NCI-H446 (cell line): ENCODE data around the gene PTGER3.
"Not testable (repeated sequence)": the region's sequence is repeated elsewhere in the genome, so short reads cannot be mapped to it uniquely, and the experiment has no call there.

ENCODE experiments used
- DNase-seq, 2 experiments: peaks; one replicate each; lab custom pipeline; 2025; lab: John Stamatoyannopoulos, UW

PTGER3 gene

GRCh38 chr1:70947835-70948234 is 99.8 kb downstream of the PTGER3 start:
- DNase-seq, result no peak

- DNase-seq, result no peak
Measured at GRCh38 chr1:70945676-70946075, 101.9 kb downstream of the PTGER3 start.

- DNase-seq, result no peak
Measured at GRCh38 chr1:70945251-70945650, 102.4 kb downstream of the PTGER3 start.

DNA sequence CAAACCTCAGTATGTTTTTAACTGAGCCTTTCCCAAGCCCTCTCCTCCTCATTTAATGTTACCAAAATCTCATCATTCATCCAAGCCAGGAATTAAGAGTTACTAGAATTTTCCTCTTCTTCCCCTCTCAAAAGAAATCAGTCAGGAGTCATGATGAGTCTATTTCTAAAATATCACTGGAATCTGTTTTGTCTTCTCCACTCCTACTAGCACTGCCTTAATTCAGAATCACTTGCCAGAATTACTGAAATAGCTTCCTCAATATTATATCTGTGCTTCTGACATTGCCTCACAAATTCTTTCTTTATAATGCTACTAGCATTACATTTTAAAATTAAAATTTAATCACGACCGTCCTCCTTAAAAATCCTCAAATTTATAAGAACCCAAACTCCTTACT is 106.1 kb downstream of the PTGER3 start:
- DNase-seq, result no peak

DNA sequence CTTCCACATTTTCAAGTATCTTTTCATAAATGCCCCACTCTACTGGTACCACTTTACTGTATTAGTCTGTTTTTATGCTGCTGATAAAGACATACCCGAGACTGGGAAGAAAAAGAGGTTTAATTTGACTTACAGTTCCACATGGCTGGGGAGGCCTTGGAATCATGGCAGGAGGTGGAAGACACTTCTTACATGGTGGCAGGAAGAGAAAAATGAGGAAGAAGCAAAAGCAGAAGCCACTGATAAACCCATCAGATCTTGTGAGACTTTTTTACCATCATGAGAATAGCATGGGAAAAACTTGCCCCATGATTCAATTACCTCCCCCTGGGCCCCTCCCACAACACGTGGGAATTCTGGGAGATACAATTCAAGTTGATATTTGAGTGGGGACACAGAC is 107.2 kb downstream of the PTGER3 start:
- DNase-seq, result not testable (repeated sequence)

DNA sequence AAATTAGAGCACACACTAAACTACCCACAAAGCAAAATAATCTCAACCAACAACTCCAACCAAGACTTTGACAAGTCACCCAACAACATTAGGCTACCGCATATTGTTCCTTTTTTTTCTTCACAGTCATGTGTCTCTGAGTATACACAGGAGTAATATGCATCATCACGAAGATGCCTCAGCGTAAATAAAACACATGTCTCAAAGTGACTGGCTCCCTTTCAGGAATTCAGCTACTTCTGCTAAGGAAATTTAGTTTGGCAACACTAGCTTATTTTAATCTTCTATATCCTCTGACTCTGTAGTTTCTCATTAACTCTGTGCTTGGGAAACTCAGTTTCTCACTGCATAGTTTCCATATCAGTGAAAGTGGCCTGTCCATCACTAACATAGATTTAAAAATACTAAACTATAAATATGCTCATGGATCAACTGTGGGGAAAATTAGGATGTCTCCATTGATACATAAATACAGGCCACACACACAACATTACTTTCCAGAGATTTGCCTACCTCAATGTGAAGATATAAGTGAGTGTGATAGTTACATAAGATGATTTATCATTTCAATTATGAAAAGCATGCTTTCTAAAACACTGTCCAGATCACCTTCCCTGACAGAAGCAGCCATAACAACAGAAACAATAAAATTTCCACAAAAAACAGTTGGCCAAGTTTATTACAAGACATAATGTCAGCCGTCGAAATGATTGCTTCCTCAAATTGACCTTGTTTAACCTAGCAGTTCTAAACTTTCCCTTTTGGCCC is 113.2 kb downstream of the PTGER3 start:
- no peak for DNase-seq

- no peak for DNase-seq
Measured at GRCh38 chr1:70930062-70930461, 117.6 kb downstream of the PTGER3 start.

DNA sequence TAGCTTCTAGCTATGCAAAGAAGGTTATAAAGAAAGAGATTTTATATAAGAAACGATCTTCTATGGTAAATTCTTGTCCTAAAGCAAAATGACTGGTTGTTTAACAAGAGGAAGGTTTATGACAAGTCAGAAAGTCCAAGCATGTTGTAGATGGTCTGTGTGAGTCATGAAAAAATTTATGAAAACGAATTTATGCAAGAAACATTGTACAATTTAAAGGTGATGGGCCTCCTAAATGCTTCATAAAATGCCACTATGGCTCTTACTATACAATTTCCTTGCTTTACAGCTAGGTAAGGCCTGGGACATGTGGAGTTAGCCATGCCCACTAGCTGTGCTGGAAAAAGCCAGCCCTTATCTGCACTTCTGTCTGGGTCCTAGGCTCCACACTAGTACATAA is 125.4 kb downstream of the PTGER3 start:
- DNase-seq, result no peak
